ENCODE measurements around the gene APBA2. TPM values are rescaled to one million over a fixed set of nuclear protein-coding genes. Genes with fewer than 3 reads are reported as not detected.

APBA2 gene
- total and polyA plus RNA-seq, 5 donors: 0.17 to 0.95 (median 0.38) TPM

DNA sequence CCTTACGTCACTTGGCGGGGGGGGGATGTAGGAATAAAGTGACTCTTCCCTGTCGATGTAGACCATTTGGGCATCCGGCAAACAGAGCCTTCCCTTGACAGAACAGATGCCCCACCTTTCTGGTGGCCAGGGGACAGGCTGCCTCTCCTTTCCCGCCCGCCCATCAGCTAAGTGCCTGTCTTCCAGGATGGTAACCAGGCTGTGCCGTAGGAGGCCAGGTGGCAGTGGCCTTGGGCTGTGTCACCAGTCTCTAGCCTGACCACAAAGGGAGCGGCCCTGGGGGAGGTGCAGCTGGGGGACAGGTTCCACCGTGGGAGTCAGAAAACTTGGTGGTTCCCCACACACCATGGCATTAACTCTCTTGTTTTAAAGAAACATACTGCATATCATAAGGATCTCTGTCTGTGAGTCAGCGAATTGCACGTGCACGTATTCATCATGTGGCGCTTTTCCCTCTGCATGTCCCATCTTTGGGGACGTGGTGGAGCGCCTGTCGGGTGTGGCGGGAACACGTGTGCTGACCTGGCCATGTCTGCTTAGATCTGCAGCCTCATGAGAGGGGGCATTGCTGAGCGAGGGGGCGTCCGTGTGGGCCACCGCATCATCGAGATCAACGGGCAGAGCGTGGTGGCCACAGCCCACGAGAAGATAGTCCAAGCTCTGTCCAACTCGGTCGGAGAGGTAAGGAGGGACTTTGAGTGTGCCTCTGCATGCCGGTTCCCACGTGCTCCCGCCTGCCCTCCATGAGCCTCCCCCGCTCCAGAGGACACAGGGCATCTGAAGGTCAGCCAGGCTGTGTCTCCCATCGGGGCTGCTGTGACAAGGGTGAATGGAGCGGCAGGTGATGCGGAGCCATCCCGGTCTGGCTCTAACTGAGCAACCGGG is 227.8 kb downstream of the APBA2 start:
- Histone ChIP-seq H3K9me3 (ENCODE audit: control insufficient read depth, low read length) (no peaks in the 10 kb centered on the region), H3K4me1 (ENCODE audit: control insufficient read depth, insufficient read depth, low read length) (no peaks in the 10 kb centered on the region), H3K4me3 (ENCODE audit: low read length) (no peak overlapping the region), H3K27me3 (ENCODE audit: control insufficient read depth, insufficient read depth) (no peaks in the 10 kb centered on the region), H3K27ac (ENCODE audit: low read length) (no peak overlapping the region)
- 79% methylated on average over 37 of the region's 37 CpGs for WGBS
- intact Hi-C loops (cut with DNase I): no loop called here
- ATAC-seq (no peak), DNase-seq (no peak)

DNA sequence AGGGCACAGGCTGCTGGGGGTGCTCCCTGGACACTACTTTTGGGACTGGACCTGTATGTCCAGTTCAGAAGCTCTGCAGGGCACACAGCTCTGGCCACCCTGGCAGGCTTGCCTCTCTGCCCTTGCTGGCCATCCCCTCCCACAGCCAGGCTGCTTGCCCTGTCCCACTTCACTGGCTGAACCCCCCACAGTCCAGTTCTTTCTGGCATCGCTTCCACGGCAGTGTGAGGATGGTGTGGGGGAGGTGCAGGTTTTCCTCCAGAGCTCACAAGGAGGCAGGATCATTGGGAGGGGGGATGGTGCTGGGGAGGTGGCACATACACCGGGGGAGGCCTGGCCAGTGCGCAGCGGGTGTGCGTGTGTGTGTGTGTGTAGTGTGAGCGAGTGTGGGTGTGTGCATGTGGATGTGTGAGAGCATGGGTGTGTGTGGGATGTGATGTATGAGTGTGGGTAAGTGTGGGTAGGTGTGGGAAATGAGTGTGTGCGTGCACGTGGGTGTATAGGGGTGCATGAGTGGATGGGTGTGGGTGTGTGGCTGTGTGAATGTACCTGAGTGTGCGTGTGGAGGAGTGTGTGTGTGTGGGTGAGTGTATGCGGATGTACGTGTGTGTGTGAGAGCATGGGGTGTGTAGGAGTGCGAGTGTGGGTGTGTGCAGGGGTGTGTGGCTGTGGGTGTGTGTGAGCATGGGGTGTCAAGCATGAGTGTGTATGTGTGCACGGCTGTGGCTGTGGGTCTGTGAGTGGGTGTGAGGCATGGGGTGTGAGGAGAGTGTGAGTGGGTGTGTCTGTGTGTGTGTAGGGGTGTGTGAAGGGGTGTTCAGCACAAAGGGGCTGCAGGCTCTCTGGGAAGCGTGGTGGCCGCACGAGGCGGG is 228.7 kb downstream of the APBA2 start:
- H3K27ac ChIP-seq (ENCODE audit: low read length): no peak overlapping the region
- no peaks in the 10 kb centered on the region for H3K27me3 ChIP-seq (ENCODE audit: control insufficient read depth, insufficient read depth)
- ATAC-seq (peak in 1 of 2 donors; percentile 12), DNase-seq (no peak)
- H3K4me3 ChIP-seq (ENCODE audit: low read length): no peak overlapping the region
- intact Hi-C loops (cut with DNase I): no loop called here
- no peaks in the 10 kb centered on the region for H3K4me1 ChIP-seq (ENCODE audit: control insufficient read depth, insufficient read depth, low read length)
- no peaks in the 10 kb centered on the region for H3K9me3 ChIP-seq (ENCODE audit: control insufficient read depth, low read length)
- 40% methylated on average over 18 of the region's 18 CpGs for WGBS

DNA sequence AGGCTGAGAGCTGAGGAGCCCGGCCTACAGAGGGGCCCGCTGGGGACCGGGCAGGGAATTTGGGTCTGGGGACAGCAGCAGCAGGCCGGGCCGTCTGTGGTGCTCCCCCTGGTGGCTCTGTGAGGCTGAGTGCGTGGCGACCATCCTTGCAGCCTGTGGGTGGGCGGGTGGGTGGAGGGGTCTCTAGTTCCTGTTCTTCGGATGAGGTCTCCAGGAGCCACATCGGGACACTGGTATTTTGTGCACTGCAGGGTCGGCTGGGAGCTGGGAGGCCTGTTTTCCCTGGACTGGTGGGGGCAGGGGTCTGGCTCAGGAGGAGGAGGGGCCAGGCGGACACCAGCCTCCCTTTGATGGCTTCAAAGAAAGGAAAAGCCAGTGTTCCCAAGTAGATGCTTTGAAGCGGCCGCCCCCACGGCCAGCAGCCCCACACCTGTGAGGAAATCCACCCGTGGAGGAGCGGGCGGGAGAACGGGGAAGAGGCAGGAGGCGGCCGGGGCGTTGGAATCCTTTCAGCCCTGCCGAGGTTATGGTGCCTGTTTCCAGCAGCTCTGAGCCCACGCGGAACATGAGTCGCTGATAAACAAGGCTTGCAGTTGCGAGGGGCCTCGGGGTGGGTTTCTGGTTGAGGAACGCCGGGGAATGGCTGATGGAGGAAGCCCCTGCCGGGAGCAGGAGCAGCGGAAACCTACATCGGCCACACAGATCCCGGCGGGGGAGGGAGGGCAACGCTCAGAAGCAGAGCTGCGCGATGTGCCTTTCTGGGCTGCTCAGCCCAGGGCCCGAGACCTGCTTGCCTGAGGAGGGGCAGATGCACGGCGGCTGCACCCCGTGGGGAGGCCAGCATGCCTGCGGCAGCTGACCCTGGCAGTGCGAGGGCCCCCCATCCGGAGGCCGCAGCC is 229.6 kb downstream of the APBA2 start:
- H3K4me1 ChIP-seq (ENCODE audit: control insufficient read depth, insufficient read depth, low read length): no peaks in the 10 kb centered on the region
- peak; percentile 10 to 42 for ATAC-seq
- no peak overlapping the region for H3K27ac ChIP-seq (ENCODE audit: low read length)
- H3K9me3 ChIP-seq (ENCODE audit: control insufficient read depth, low read length): no peaks in the 10 kb centered on the region
- H3K4me3 ChIP-seq (ENCODE audit: low read length): peak overlapping the region; percentile 30
- intact Hi-C loops (cut with DNase I): no loop called here
- peak in 1 of 3 donors; percentile 60 for DNase-seq
- H3K27me3 ChIP-seq (ENCODE audit: control insufficient read depth, insufficient read depth): no peaks in the 10 kb centered on the region
- 2% methylated on average over 46 of the region's 46 CpGs for WGBS

DNA sequence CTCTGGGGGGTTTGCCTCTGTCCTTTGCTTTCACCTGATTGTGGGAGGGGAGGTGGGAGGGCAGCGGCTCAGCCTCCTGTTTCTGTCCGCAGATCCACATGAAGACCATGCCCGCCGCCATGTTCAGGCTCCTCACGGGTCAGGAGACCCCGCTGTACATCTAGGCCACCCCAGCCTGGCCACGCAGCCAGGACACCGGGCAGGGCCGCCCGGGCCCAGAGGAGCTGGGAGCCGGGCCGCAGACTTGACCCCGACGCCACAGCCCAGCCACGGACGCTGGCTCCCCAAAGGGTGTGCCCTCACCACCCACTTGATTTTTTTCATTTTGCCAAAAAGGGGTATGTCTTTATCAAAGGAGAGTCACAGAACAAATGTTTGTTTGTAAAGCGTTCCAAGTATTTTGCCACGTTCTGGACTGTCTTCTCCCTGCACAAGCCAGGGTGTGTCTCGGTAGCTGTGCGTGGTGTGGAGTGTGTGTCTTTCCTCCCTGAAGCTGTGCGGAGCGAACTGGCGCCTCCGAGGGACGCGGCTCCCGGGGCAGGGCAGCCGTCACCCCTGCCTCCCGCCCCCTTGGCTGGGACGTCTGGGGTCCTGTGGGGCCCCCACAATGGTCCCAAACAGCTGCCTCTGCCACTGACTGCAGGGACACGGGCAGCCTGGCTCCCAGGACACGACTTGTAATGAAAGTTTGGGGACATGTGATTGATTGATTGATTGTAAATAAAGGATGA is 231.4 kb downstream of the APBA2 start:
- Histone ChIP-seq H3K27me3 (ENCODE audit: control insufficient read depth, insufficient read depth) (no peaks in the 10 kb centered on the region), H3K4me3 (ENCODE audit: low read length) (no peak overlapping the region), H3K4me1 (ENCODE audit: control insufficient read depth, insufficient read depth, low read length) (no peaks in the 10 kb centered on the region), H3K9me3 (ENCODE audit: control insufficient read depth, low read length) (no peaks in the 10 kb centered on the region), H3K27ac (ENCODE audit: low read length) (no peak overlapping the region)
- ATAC-seq (no peak), DNase-seq (no peak)
- intact Hi-C loops (cut with DNase I): no loop called here
- 92% methylated on average over 32 of the region's 32 CpGs for WGBS

DNA sequence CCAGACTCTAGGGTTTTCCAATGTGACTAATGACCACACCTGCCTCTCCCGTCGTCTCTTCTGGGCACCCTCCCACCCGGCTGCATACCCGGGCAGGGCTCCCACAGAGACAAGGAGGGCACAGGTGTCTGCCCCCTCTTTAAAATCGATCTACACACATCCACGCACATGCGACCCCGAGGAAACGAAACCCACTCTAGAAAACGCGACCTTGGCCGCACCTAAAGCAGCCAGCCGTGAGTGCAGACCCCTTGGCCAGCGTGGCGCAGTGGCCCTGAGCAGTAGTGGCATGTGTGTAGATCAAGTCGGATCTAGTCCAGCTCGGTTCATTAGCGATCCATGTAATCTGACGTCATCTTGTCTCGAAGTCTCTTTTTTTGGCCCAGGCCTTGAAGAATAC is 232.0 kb downstream of the APBA2 start:
- intact Hi-C loops (cut with DNase I): no loop called here
- Histone ChIP-seq H3K9me3 (ENCODE audit: control insufficient read depth, low read length) (no peaks in the 10 kb centered on the region), H3K27ac (ENCODE audit: low read length) (no peak overlapping the region), H3K4me3 (ENCODE audit: low read length) (no peak overlapping the region), H3K4me1 (ENCODE audit: control insufficient read depth, insufficient read depth, low read length) (no peaks in the 10 kb centered on the region), H3K27me3 (ENCODE audit: control insufficient read depth, insufficient read depth) (no peaks in the 10 kb centered on the region)
- 90% methylated on average over 20 of the region's 20 CpGs for WGBS
- no peak for ATAC-seq
- DNase-seq: no peak

DNA sequence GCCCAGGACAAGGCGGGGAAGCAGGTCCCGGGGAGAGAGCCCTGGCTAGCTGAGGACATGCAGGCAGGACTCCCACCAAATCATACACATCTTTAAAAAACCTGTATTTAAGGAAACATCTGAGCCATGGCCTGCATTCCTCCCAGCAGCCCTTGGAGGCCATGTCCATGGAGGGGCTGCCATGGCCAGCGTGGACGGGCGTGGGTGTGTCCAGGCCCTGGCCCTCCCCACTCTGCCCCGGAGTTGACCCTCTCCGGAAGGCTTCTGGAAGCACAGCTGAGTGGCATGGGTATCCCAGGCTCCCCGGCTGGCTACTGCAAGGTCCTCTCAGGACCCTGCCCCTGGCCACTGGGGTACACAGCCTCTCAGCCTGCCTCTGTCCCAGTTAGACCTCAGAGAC is 234.1 kb downstream of the APBA2 start:
- no peaks in the 10 kb centered on the region for H3K4me1 ChIP-seq (ENCODE audit: control insufficient read depth, insufficient read depth, low read length)
- intact Hi-C loops (cut with DNase I): loop anchor here in 1 of 4 donors (10.0 kb wide), 1 partner anchor 45 kb away; no protein-coding TSS in a partner anchor
- no peak overlapping the region for H3K4me3 ChIP-seq (ENCODE audit: low read length)
- ATAC-seq (no peak), DNase-seq (no peak)
- H3K27ac ChIP-seq (ENCODE audit: low read length): no peak overlapping the region
- H3K9me3 ChIP-seq (ENCODE audit: control insufficient read depth, low read length): no peaks in the 10 kb centered on the region
- no peaks in the 10 kb centered on the region for H3K27me3 ChIP-seq (ENCODE audit: control insufficient read depth, insufficient read depth)
- WGBS: 56% methylated on average over 8 of the region's 8 CpGs

DNA sequence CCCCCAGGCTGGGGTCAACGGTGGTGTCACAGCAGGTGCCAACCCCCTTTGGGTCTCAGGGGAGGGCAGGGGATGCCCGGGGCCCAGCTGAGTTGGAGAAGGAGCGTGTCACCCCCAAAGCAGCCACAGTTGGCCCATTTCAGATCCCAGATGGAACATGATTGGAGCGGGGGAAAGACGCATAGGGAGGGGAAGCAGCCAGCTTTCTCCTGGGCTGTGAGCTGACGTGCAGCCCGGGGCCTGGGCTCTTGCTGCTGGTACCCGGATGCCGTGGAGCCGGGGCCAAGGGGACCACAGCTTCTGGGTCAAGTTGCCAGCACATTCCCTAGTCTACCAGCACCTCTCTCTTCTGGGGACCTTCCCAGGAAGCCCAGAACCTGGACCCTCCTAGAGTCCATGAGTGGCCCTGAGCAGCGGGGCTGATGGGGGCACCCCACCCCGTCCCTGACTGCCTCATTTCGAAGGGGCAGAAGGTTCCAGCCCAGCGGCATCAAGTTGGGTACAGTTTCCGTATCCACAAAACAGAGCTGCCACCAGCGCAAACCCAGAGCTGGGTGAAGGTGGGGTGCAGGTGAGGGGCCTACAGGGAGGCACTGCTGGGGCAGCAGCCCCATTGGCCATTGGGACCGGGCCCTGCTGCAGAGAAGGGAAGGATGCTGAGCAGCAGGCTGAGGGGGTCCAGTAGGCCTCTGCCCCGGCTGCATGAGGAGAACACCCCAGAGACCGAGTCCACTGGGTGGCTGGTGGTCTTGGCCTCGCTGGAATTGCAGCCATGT is 235.0 kb downstream of the APBA2 start:
- intact Hi-C loops (cut with DNase I): loop anchor here in 1 of 4 donors (10.0 kb wide), 1 partner anchor 46 kb away; no protein-coding TSS in a partner anchor
- no peaks in the 10 kb centered on the region for H3K9me3 ChIP-seq (ENCODE audit: control insufficient read depth, low read length)
- no peak overlapping the region for H3K4me3 ChIP-seq (ENCODE audit: low read length)
- ATAC-seq (no peak), DNase-seq (no peak)
- no peaks in the 10 kb centered on the region for H3K4me1 ChIP-seq (ENCODE audit: control insufficient read depth, insufficient read depth, low read length)
- no peaks in the 10 kb centered on the region for H3K27me3 ChIP-seq (ENCODE audit: control insufficient read depth, insufficient read depth)
- WGBS: 88% methylated on average over 20 of the region's 20 CpGs
- no peak overlapping the region for H3K27ac ChIP-seq (ENCODE audit: low read length)

DNA sequence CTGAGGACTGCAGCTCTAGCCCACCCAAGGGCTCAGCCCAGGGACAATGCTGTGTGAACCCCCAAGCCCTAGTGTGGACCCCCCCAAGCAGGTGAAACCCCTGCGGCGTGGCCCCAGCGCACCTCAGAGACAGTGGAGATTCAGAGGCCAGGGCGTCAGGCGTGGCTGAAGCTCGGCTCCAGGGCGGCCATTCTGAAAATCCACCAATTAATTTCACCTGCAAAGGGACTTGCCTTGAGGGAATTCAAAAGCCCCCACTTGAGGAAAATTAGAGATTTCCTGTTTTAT is 235.5 kb downstream of the APBA2 start:
- WGBS: 83% methylated on average over 7 of the region's 7 CpGs
- Histone ChIP-seq H3K4me3 (ENCODE audit: low read length) (no peak overlapping the region), H3K27ac (ENCODE audit: low read length) (no peak overlapping the region), H3K9me3 (ENCODE audit: control insufficient read depth, low read length) (no peaks in the 10 kb centered on the region), H3K27me3 (ENCODE audit: control insufficient read depth, insufficient read depth) (no peaks in the 10 kb centered on the region), H3K4me1 (ENCODE audit: control insufficient read depth, insufficient read depth, low read length) (no peaks in the 10 kb centered on the region)
- no peak for DNase-seq
- intact Hi-C loops (cut with DNase I): loop anchor here in 1 of 4 donors (10.0 kb wide), 1 partner anchor 47 kb away; no protein-coding TSS in a partner anchor
- no peak for ATAC-seq

DNA sequence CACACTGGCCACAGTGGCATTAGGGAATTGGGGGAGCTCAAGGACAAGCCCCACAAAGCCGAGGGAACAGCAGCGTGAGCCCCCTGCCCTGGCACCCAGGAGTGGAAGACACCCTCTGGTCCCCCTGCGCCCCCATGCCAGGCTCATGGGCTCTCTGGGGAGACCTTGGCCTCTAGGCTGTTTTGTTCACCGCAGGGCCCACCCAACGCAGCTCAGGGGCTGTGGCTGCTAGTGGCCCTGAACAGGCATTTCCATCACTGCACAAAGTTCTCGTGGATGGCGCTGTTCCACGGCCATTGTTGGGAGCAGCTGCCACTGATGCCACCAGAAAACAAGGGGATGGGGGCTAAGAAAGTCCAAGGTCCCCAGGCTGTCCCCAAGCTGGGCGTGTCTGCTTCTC is 236.1 kb downstream of the APBA2 start:
- Histone ChIP-seq H3K4me1 (ENCODE audit: control insufficient read depth, insufficient read depth, low read length) (no peaks in the 10 kb centered on the region), H3K27ac (ENCODE audit: low read length) (no peak overlapping the region), H3K4me3 (ENCODE audit: low read length) (no peak overlapping the region), H3K9me3 (ENCODE audit: control insufficient read depth, low read length) (no peaks in the 10 kb centered on the region), H3K27me3 (ENCODE audit: control insufficient read depth, insufficient read depth) (no peaks in the 10 kb centered on the region)
- ATAC-seq: no peak
- DNase-seq: no peak
- 81% methylated on average over 9 of the region's 9 CpGs for WGBS
- intact Hi-C loops (cut with DNase I): loop anchor here in 1 of 4 donors (10.0 kb wide), 1 partner anchor 47 kb away; no protein-coding TSS in a partner anchor
